Measurements from ENCODE around the gene TMBIM1. TPM values are rescaled to one million over a fixed set of nuclear protein-coding genes. Genes with fewer than 3 reads are reported as not detected.

Gene TMBIM1
- total and polyA plus RNA-seq, 9 of the 15 experiments (the other 6 are each of a cell fraction or from before 2014, with no cell fraction given): 14.2 to 105 (median 47.0) TPM

DNA sequence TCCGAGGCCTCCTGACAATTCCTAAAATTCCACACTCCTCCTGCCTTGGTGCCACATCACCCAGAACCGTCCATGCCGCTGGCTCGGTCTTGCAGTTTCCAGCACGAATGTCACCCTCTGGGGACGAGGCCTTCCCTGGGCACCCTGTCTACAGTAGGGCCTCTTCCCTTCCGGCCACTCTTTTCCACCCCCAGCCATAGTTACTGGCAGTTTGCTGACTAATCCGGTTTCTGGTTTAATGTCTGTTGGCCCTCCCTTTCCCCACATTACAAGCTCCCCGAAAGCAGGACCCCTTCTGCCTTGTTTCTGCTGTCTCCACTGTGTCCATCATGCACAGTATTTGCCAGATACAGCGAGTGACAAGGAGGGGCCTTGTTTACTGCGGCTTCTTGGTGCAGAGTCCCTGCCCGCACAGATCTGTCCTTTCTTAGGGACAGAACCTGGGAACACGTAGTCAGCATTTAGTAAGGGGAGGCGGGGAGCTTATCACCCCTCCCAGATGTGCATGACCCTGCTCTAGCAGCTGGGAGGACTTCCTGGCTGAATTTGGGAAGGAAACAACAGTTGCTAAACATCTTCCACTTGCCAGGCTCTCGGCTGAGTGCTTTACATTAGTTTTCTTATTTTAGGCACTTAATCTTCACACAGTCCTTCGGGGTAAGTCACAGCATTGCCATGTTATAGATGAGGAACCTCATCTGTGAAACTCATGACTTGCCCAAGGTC is 40.8 kb upstream of the TMBIM1 start (continued):
- TF ChIP-seq, protein P1, sequence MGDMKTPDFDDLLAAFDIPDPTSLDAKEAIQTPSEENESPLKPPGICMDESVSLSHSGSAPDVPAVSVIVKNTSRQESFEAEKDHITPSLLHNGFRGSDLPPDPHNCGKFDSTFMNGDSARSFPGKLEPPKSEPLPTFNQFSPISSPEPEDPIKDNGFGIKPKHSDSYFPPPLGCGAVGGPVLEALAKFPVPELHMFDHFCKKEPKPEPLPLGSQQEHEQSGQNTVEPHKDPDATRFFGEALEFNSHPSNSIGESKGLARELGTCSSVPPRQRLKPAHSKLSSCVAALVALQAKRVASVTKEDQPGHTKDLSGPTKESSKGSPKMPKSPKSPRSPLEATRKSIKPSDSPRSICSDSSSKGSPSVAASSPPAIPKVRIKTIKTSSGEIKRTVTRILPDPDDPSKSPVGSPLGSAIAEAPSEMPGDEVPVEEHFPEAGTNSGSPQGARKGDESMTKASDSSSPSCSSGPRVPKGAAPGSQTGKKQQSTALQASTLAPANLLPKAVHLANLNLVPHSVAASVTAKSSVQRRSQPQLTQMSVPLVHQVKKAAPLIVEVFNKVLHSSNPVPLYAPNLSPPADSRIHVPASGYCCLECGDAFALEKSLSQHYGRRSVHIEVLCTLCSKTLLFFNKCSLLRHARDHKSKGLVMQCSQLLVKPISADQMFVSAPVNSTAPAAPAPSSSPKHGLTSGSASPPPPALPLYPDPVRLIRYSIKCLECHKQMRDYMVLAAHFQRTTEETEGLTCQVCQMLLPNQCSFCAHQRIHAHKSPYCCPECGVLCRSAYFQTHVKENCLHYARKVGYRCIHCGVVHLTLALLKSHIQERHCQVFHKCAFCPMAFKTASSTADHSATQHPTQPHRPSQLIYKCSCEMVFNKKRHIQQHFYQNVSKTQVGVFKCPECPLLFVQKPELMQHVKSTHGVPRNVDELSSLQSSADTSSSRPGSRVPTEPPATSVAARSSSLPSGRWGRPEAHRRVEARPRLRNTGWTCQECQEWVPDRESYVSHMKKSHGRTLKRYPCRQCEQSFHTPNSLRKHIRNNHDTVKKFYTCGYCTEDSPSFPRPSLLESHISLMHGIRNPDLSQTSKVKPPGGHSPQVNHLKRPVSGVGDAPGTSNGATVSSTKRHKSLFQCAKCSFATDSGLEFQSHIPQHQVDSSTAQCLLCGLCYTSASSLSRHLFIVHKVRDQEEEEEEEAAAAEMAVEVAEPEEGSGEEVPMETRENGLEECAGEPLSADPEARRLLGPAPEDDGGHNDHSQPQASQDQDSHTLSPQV (IDR thresholded peaks at IDR 0.05): peak; percentile 95
- TF ChIP-seq ZNF586 (CRISPR knock-in tag; conservative IDR thresholded peaks at IDR 0.05): no peak
- TF ChIP-seq SRSF1 (IDR thresholded peaks at IDR 0.05; ENCODE audit: low read depth, low read length): no peak
- TF ChIP-seq NFRKB (IDR thresholded peaks at IDR 0.05; ENCODE audit: low read depth): peak; percentile 91
- TF ChIP-seq FOXA3 (CRISPR knock-in tag; conservative IDR thresholded peaks at IDR 0.05 in 1 of 2, IDR thresholded peaks at IDR 0.05 in 1 of 2): peak in 1 of 2 experiments; percentile 43; a peak in 1 of 4 replicates
- TF ChIP-seq RBM15 (IDR thresholded peaks at IDR 0.05; ENCODE audit: insufficient read depth, low read length): no peak
- no peak for TF ChIP-seq ATF1 (CRISPR knock-in tag; IDR thresholded peaks at IDR 0.05)
- TF ChIP-seq ATF1 (tag; IDR thresholded peaks at IDR 0.05): peak; percentile 79
- no peak for TF ChIP-seq NONO (IDR thresholded peaks at IDR 0.05; ENCODE audit: low read depth in 2 of 2, low read length in 1 of 2)
- no peak for TF ChIP-seq ADNP (tag; IDR thresholded peaks at IDR 0.05)
- TF ChIP-seq RUNX1 (IDR thresholded peaks at IDR 0.05; ENCODE audit: low read depth): no peak
- TF ChIP-seq MAZ (CRISPR knock-in tag; conservative IDR thresholded peaks at IDR 0.05 in 1 of 2, IDR thresholded peaks at IDR 0.05 in 1 of 2): peak; percentile 61 to 71
- no peak for TF ChIP-seq GTF2F1 (IDR thresholded peaks at IDR 0.05; ENCODE audit: low read depth, low read length)
- no peak for TF ChIP-seq NCOA2 (IDR thresholded peaks at IDR 0.05; ENCODE audit: partially characterized antibody in 2 of 2)
- no peak for TF ChIP-seq NR2C2 (CRISPR knock-in tag; IDR thresholded peaks at IDR 0.05)
- peak; percentile 81 for TF ChIP-seq NR2C2 (tag; IDR thresholded peaks at IDR 0.05)
- TF ChIP-seq L3MBTL2 (IDR thresholded peaks at IDR 0.05): peak; percentile 49; the same call in 1 of the 2 replicates
- TF ChIP-seq ZNF584 (CRISPR knock-in tag; IDR thresholded peaks at IDR 0.05; ENCODE audit: low read depth): peak; percentile 52; the same call in 1 of the 2 replicates
- TF ChIP-seq FOXK1 (CRISPR knock-in tag; IDR thresholded peaks at IDR 0.05; ENCODE audit: borderline replicate concordance): no peak
- no peak for TF ChIP-seq SREBF1 (IDR thresholded peaks at IDR 0.05; ENCODE audit: borderline replicate concordance, low read depth, low read length)
- peak; percentile 77 for TF ChIP-seq ZFX (CRISPR knock-in tag; IDR thresholded peaks at IDR 0.05)
- TF ChIP-seq ERF (CRISPR knock-in tag; IDR thresholded peaks at IDR 0.05): no peak
- no peak for TF ChIP-seq SRSF3 (IDR thresholded peaks at IDR 0.05; ENCODE audit: insufficient read depth, low read length)
- no peak for TF ChIP-seq ZNF384 (IDR thresholded peaks at IDR 0.05; ENCODE audit: low read depth, low read length)
- TF ChIP-seq SP1 (CRISPR knock-in tag; IDR thresholded peaks at IDR 0.05): no peak
- TF ChIP-seq SP2 (IDR thresholded peaks at IDR 0.05; ENCODE audit: extremely low read depth, low read depth, low read length, poor library complexity, severe bottlenecking): no peak
- TF ChIP-seq ZBED1 (IDR thresholded peaks at IDR 0.05): no peak
